Fibroblast of gingiva (primary cell): ENCODE measurements around the gene BCL11B.

ENCODE experiments used
- DNase-seq: peaks from one replicate; pipeline ENCODE4 v3.0.0-alpha.2; 2011; ENCODE audit warnings: low read depth

BCL11B gene

GRCh38 chr14:99286761-99287160, 14.8 kb upstream of the BCL11B start:
- no peak for DNase-seq

- DNase-seq, result no peak
These were observed 12.4 kb upstream of the BCL11B start for GRCh38 chr14:99284254-99285004.

- no peak for DNase-seq
These were observed 10.5 kb upstream of the BCL11B start for GRCh38 chr14:99282261-99283050.

- no peak for DNase-seq
These were observed 9.4 kb upstream of the BCL11B start for GRCh38 chr14:99281396-99281795.

- DNase-seq, result no peak
These were observed 8.9 kb upstream of the BCL11B start for GRCh38 chr14:99280852-99281251.

GRCh38 chr14:99280066-99280731, 8.2 kb upstream of the BCL11B start:
- no peak for DNase-seq

- DNase-seq, result no peak
These were observed 6.8 kb upstream of the BCL11B start for GRCh38 chr14:99278836-99279235.

- no peak for DNase-seq
These were observed 5.5 kb upstream of the BCL11B start for GRCh38 chr14:99277530-99277929.

GRCh38 chr14:99276482-99276881, 4.5 kb upstream of the BCL11B start:
- no peak for DNase-seq

GRCh38 chr14:99275222-99275584, 3.2 kb upstream of the BCL11B start:
- DNase-seq, result no peak

GRCh38 chr14:99274346-99275221, 2.6 kb upstream of the BCL11B start:
- peak; percentile 37 for DNase-seq

- no peak for DNase-seq
These were observed 1.9 kb upstream of the BCL11B start for GRCh38 chr14:99273766-99274345.

- no peak for DNase-seq
These were observed 1.1 kb upstream of the BCL11B start for GRCh38 chr14:99272899-99273765.

- no peak for DNase-seq
These were observed 568 bp upstream of the BCL11B start for GRCh38 chr14:99272632-99272898.

GRCh38 chr14:99271221-99271941, 616 bp downstream of the BCL11B start:
- DNase-seq, result no peak

- DNase-seq, result no peak
These were observed 1.4 kb downstream of the BCL11B start for GRCh38 chr14:99270458-99271220.

- no peak for DNase-seq
These were observed 2.9 kb downstream of the BCL11B start for GRCh38 chr14:99268810-99269707.
